Myocyte (in vitro differentiated cells): Measurements from ENCODE around the gene PCDHA6. TPM values are rescaled to one million over a fixed set of nuclear protein-coding genes. Genes with fewer than 3 reads are reported as not detected.
"Not testable (repeated sequence)": the region's sequence is repeated elsewhere in the genome, so short reads cannot be mapped to it uniquely, and the experiment has no call there.

Experiments
- DNase-seq: peaks from one replicate; pipeline ENCODE4 v3.0.0-alpha.2; 2012; ENCODE audit warnings: low read depth
- total RNA-seq: library from RNA; depleted of rRNA; stranded (reverse); fragments of >200 nt; gene quantifications from 2 replicates; pipeline ENCODE4 v1.2.3, GENCODE V29; 2014

Gene PCDHA6
- total RNA-seq, 1 donor from 2014 or later: 0.11 TPM

- peak; percentile 16 for DNase-seq
Measured at GRCh38 chr5:140821375-140822280, 6.1 kb upstream of the PCDHA6 start, which contains the start of gene PCDHA5. TSS of gene PCDHA5 (plus strand) at chr5:140821613.

GRCh38 chr5:140822281-140822629, 5.5 kb upstream of the PCDHA6 start:
- no peak for DNase-seq

DNA sequence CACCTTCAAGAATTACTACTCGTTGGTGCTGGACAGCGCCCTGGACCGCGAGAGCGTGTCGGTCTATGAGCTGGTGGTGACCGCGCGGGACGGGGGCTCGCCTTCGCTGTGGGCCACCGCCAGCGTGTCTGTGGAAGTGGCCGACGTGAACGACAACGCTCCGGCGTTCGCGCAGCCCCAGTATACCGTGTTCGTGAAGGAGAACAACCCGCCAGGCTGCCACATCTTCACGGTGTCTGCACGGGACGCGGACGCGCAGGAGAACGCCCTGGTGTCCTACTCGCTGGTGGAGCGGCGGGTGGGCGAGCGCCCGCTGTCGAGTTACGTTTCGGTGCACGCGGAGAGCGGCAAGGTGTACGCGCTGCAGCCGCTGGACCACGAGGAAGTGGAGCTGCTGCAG, 4.8 kb upstream of the PCDHA6 start:
- not testable (repeated sequence) for DNase-seq

- no peak for DNase-seq
Measured at GRCh38 chr5:140823475-140823874, 4.3 kb upstream of the PCDHA6 start.

DNA sequence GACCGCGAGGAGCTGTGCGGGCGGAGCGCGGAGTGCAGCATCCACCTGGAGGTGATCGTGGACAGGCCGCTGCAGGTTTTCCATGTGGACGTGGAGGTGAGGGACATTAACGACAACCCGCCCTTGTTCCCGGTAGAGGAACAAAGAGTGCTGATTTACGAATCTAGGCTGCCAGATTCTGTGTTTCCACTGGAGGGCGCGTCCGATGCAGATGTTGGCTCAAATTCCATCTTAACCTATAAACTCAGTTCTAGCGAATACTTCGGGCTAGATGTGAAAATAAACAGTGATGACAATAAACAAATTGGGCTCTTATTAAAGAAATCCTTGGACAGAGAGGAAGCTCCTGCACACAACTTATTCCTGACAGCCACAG, 590 bp downstream of the PCDHA6 start:
- no peak for DNase-seq

DNA sequence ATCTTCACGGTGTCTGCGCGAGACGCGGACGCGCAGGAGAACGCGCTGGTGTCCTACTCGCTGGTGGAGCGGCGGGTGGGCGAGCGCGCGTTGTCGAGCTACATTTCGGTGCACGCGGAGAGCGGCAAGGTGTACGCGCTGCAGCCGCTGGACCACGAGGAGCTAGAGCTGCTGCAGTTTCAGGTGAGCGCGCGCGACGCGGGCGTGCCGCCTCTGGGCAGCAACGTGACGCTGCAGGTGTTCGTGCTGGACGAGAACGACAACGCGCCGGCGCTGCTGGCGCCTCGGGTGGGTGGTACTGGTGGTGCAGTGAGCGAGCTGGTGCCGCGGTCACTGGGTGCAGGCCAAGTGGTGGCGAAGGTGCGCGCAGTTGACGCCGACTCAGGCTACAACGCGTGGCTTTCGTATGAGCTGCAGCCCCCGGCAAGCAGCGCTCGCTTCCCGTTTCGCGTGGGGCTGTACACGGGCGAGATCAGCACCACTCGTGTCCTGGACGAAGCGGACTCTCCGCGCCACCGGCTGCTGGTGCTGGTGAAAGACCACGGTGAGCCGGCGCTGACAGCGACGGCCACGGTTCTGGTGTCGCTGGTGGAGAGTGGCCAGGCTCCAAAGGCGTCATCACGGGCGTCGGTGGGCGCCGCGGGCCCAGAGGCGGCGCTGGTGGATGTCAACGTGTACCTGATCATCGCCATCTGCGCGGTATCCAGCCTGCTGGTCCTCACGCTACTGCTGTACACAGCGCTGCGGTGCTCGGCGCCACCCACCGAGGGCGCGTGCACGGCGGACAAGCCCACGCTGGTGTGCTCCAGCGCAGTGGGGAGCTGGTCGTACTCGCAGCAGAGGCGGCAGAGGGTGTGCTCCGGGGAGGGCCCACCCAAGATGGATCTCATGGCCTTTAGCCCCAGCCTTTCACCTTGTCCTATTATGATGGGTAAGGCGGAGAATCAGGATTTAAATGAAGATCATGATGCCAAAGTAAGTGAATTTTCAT, 2.0 kb downstream of the PCDHA6 start:
- not testable (repeated sequence) for DNase-seq

- DNase-seq: peak; percentile 20
Measured at GRCh38 chr5:140833993-140834392, 6.2 kb downstream of the PCDHA6 start, which contains the start of gene PCDHA7. TSS of gene PCDHA7 (plus strand) at chr5:140834269. CDS start at chr5:140834384, 115 bp downstream.

DNA sequence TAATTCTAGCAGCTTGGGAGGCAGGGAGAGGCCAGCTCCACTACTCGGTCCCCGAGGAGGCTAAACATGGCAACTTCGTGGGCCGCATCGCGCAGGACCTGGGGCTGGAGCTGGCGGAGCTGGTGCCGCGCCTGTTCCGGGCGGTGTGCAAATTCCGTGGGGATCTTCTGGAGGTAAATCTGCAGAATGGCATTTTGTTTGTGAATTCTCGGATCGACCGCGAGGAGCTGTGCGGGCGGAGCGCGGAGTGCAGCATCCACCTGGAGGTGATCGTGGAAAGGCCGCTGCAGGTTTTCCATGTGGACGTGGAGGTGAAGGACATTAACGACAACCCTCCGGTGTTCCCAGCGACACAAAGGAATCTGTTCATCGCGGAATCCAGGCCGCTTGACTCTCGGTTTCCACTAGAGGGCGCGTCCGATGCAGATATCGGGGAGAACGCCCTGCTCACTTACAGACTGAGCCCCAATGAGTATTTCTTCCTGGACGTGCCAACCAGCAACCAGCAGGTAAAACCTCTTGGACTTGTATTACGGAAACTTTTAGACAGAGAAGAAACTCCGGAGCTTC, 6.8 kb downstream of the PCDHA6 start:
- not testable (repeated sequence) for DNase-seq

- no peak for DNase-seq
Measured at GRCh38 chr5:140835622-140836510, 8.1 kb downstream of the PCDHA6 start.

DNA sequence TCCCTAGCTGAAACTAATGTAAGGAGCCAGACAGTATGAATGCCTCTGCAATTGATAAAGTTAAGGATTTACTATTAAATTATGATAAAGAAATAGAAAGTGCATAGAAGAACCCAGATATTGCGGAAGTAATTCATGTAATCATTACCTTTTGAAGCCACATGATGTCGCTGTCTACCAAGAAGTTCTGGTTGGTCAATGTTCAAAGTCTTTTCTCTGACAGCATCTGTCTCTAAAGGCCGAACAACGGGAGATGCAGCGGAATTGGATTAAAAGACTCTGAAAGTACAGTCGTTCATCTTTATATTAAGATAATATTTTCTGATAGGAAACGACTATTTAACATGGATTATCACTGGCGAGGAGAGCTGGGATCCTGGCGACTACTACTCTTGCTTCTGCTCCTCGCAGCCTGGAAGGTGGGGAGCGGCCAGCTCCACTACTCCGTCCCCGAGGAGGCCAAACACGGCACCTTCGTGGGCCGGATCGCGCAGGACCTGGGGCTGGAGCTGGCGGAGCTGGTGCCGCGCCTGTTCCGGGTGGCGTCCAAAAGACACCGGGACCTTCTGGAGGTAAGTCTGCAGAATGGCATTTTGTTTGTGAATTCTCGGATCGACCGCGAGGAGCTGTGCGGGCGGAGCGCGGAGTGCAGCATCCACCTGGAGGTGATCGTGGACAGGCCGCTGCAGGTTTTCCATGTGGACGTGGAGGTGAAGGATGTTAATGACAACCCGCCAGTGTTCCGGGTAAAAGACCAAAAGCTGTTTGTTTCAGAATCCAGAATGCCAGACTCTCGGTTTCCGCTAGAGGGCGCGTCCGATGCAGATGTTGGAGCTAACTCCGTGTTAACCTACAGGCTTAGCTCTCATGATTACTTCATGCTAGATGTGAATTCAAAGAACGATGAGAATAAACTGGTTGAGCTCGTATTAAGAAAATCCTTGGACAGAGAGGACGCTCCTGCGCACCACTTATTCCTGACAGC, 13.5 kb downstream of the PCDHA6 start, which contains the start of gene PCDHA8:
TSS of gene PCDHA8 (plus strand) at position 210 of the 985 bp plus-strand sequence. CDS start at position 345, 135 bp downstream.
- DNase-seq: no peak

DNA sequence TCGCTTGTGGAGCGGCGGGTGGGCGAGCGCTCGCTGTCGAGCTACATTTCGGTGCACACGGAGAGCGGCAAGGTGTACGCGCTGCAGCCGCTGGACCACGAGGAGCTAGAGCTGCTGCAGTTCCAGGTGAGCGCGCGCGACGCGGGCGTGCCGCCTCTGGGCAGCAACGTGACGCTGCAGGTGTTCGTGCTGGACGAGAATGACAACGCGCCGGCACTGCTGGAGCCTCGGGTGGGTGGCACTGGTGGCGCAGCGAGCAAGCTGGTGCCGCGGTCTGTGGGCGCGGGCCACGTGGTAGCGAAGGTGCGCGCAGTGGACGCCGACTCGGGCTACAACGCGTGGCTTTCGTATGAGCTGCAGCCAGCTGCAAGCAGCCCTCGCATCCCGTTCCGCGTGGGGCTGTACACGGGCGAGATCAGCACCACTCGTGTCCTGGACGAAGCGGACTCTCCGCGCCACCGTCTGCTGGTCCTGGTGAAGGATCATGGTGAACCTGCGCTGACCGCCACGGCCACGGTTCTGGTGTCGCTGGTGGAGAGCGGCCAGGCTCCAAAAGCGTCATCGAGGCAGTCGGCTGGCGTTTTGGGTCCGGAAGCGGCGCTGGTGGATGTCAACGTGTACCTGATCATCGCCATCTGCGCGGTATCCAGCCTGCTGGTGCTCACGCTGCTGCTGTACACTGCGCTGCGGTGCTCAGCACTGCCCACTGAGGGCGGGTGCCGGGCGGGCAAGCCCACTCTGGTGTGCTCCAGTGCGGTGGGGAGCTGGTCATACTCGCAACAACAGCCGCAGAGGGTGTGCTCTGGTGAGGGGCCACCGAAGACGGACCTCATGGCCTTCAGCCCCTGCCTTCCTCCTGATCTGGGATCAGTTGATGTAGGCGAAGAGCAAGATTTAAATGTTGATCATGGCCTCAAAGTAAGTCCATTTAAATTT, 15.3 kb downstream of the PCDHA6 start:
- no peak for DNase-seq

- DNase-seq: peak; percentile 14
Measured at GRCh38 chr5:140848139-140849102, 20.7 kb downstream of the PCDHA6 start, which contains the start of gene PCDHA9. TSS of gene PCDHA9 (plus strand) at chr5:140848382. CDS start at chr5:140848496, 114 bp downstream.

GRCh38 chr5:140849831-140850634, 22.3 kb downstream of the PCDHA6 start:
- DNase-seq: not testable (repeated sequence)

GRCh38 chr5:140855772-140856674, 28.3 kb downstream of the PCDHA6 start, which contains the start of gene PCDHA10:
TSS of gene PCDHA10 (plus strand) at chr5:140855897. CDS start at chr5:140856049, 152 bp downstream.
- peak; percentile 2 for DNase-seq
